Tibial nerve (tissue), 4 donors: ENCODE measurements around the gene FOXL2.

Experiments
- EP300 ChIP-seq, 2 donors: sonication (generic); formaldehyde crosslinking; IDR thresholded peaks; one replicate each; pipeline ENCODE4 v1.6.1; 2017; ENCODE audit warnings: antibody characterized with exemption in 2 of 2, mild to moderate bottlenecking in 1 of 2
- POLR2A ChIP-seq, 2 donors: fragments of 450-650 bp; IDR thresholded peaks; one replicate each; pipeline ENCODE4 v1.6.1; 2017; ENCODE audit warnings: antibody characterized with exemption in 2 of 2, mild to moderate bottlenecking in 2 of 2, moderate library complexity in 2 of 2
- TF ChIP-seq, protein P1 (sequence below), 5 experiments: fragments of 200-600 bp in 3 of 5; fragments of 450-650 bp in 2 of 5; sonication (generic) in 3 of 5; IDR thresholded peaks; one replicate each; pipeline ENCODE4 v1.5.1; 2016 to 2019; ENCODE audit warnings: antibody characterized with exemption in 5 of 5, mild to moderate bottlenecking in 3 of 5, moderate library complexity in 2 of 5

DNA sequence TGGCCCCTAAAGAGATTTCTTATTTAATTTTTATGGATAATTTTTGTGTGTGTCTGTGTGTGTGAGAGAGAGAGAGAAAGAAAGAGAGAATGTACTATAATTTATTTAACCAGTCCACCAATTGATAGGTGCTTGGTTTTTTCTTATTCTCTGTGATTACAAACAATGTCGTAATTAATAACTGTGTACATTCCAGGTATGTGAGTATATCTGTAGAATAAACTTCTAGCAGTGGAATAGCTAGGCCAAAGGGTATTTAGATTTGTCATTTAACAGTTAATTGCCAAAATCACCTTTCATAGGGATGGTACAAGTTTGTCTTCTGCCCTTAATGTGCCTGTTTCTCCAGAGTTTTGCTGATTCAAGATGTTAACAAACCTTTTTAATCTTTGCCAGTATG lies 35.3 kb downstream of the FOXL2 start:
- TF ChIP-seq POLR2A (IDR thresholded peaks at IDR 0.05) (no peak), EP300 (IDR thresholded peaks at IDR 0.05) (no peak)
- TF ChIP-seq, protein P1, sequence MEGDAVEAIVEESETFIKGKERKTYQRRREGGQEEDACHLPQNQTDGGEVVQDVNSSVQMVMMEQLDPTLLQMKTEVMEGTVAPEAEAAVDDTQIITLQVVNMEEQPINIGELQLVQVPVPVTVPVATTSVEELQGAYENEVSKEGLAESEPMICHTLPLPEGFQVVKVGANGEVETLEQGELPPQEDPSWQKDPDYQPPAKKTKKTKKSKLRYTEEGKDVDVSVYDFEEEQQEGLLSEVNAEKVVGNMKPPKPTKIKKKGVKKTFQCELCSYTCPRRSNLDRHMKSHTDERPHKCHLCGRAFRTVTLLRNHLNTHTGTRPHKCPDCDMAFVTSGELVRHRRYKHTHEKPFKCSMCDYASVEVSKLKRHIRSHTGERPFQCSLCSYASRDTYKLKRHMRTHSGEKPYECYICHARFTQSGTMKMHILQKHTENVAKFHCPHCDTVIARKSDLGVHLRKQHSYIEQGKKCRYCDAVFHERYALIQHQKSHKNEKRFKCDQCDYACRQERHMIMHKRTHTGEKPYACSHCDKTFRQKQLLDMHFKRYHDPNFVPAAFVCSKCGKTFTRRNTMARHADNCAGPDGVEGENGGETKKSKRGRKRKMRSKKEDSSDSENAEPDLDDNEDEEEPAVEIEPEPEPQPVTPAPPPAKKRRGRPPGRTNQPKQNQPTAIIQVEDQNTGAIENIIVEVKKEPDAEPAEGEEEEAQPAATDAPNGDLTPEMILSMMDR (IDR thresholded peaks at IDR 0.05), result no peak
